BLaER1 treated with 17β-estradiol and CSF1 and Interleukin-3, amounts not matched to agents 10 nM and 100 nM (cell line): ENCODE results near the gene NAT14.
"Not testable (repeated sequence)": the region's sequence is repeated elsewhere in the genome, so short reads cannot be mapped to it uniquely, and the experiment has no call there.

Experiments
- H3K27ac ChIP-seq, 11 experiments: shearing (Covaris generic); formaldehyde crosslinking; 2 replicates each; pipeline ENCODE4 v1.8.1; 2022
- H3K27me3 ChIP-seq, 11 experiments: shearing (Covaris generic); formaldehyde crosslinking; 2 replicates each; pipeline ENCODE4 v1.8.1; 2022
- H3K36me3 ChIP-seq, 11 experiments: shearing (Covaris generic); formaldehyde crosslinking; 2 replicates each; pipeline ENCODE4 v1.8.1; 2022
- H3K4me1 ChIP-seq, 10 experiments: shearing (Covaris generic); formaldehyde crosslinking; 2 replicates each; pipeline ENCODE4 v1.8.1; 2022
- H3K4me2 ChIP-seq, 11 experiments: shearing (Covaris generic); formaldehyde crosslinking; 2 replicates each; pipeline ENCODE4 v1.8.1; 2022
- H3K4me3 ChIP-seq, 10 experiments: shearing (Covaris generic); formaldehyde crosslinking; 2 replicates each; pipeline ENCODE4 v1.8.1; 2022
- H3K9ac ChIP-seq, 11 experiments: shearing (Covaris generic); formaldehyde crosslinking; 2 replicates each; pipeline ENCODE4 v1.8.1; 2022
- H3K9me3 ChIP-seq, 11 experiments: shearing (Covaris generic); formaldehyde crosslinking; replicated peaks in 1 of 11; 2 replicates each; pipeline ENCODE4 v1.8.1; 2022
- H4K20me1 ChIP-seq, 11 experiments: shearing (Covaris generic); formaldehyde crosslinking; 2 replicates each; pipeline ENCODE4 v1.8.1; 2022
- Cebpa-rat ChIP-seq, 11 experiments: shearing (Covaris generic); IDR thresholded peaks; 2 replicates each; pipeline ENCODE4 v1.8.1; 2022

The NAT14 gene

DNA sequence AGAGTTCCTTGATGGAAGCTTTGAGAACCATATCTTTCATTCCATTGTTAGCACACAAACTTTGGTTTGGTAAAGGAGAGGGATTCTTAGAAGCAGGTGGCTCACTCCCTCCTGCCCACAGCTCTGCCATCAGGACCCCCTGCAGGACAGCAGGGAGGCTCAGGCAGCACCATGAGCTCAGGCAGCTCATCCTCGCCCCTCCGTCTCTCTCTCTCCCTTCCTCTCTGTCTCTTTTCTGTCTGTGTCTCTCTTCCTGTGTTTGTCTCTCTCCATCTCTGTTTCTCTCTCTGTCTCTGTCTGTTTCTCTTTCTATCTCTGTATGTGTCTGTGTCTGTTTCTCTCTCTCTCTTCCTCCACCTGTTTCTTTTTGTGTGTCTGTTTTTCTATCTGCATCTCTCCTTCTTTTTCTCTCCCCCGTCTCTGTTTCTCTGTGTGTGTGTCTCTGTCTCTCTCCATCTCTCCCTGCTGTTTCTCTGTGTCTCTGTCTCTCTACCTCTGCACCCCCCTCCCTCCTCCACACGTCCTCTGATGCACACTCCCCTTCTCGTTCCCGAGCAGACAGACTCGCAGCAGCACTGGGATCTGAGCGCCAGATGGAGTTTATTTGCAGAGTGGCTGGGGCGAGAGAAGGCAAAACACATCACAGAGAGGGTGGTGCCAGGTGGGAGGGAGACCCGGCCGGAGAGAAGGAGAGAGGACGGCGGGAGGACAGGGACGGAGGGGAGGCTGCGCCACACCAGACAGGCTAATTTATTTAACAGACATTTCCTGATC is 43.2 kb downstream of the NAT14 start:
- Histone ChIP-seq H3K27ac (no peak overlapping the region), H3K4me3 (no peak overlapping the region), H3K4me2 (no peak overlapping the region), H4K20me1 (no peaks in the 10 kb centered on the region), H3K9ac (no peak overlapping the region), H3K36me3 (no peaks in the 10 kb centered on the region), H3K9me3 (0 out of 22 replicates have a peak, but pooled peaks cover 0 to 4% (median 0%) of the 10 kb centered on the region in 11 experiments), H3K4me1 (peaks cover 0 to 22% (median 13%) of the 10 kb centered on the region in 10 experiments; a peak in 9 of 20 replicates), H3K27me3 (no peaks in the 10 kb centered on the region)
- TF ChIP-seq Cebpa-rat (IDR thresholded peaks at IDR 0.05), result no peak

DNA sequence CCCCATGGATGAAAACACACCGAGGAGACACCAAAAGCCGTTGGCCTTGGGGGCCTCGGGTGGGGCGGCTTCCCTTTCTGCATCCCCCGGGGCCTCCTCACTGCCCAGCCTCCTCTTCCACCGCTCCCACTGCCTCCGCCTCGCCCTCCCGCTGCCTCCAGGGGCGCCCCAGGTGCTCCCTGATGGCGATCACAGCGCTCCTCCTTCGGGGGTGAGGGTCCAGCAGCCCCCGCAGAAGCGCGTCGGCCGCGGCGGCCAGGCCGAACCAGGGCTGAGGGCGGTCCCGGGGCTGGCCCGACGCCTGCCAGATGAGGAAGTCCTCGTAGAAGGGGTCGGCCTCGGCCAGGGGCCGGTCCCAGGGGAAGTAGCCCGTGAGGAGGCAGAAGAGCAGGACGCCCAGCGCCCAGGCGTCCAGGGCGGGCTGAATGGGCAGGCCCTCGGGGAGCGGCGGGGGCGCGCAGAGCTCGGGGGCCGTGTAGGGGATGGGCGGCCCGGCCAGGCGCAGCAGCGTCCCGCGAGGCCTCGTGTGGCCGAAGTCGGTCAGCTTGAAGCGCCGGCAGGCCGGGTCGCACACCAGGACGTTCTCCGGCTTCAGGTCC is 44.7 kb downstream of the NAT14 start:
- H3K4me3 ChIP-seq, result no peak overlapping the region
- H3K27ac ChIP-seq, result no peak overlapping the region
- H3K9ac ChIP-seq, result no peak overlapping the region; a peak in 1 of 22 replicates
- H3K27me3 ChIP-seq, result no peaks in the 10 kb centered on the region
- H3K4me1 ChIP-seq, result peaks cover 0 to 22% (median 13%) of the 10 kb centered on the region in 10 experiments; a peak in 9 of 20 replicates
- H3K36me3 ChIP-seq, result no peaks in the 10 kb centered on the region
- TF ChIP-seq Cebpa-rat (IDR thresholded peaks at IDR 0.05), result no peak
- H4K20me1 ChIP-seq, result no peaks in the 10 kb centered on the region
- 0 out of 22 replicates have a peak, but pooled peaks cover 0 to 4% (median 0%) of the 10 kb centered on the region in 11 experiments for H3K9me3 ChIP-seq
- H3K4me2 ChIP-seq, result peak overlapping the region in 4 of 11 experiments; percentile 7 to 40 (median 22); a peak in 7 of 22 replicates

DNA sequence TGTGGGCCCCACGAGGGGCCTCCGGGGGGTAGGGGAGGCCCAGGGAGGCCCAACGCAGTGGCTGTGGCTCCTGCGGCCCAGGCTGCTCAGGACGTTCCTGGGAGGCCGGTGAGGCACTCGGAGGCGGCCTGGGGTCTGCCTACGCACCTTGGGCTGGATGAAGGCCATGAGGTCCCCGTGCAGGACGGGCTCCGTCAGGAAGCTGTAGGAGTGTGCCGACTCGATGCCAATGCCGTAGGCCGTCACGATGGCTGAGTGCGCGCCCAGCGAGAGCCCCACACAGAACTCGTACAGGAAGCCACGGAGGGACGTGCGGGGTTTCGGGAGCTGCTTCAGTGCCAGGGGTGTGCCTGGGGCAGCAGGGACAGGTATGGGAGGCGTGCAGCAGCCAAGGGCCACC is 46.0 kb downstream of the NAT14 start:
- Histone ChIP-seq H3K9me3 (0 out of 22 replicates have a peak, but pooled peaks cover 0 to 4% (median 0%) of the 10 kb centered on the region in 11 experiments), H3K27me3 (no peaks in the 10 kb centered on the region), H4K20me1 (no peaks in the 10 kb centered on the region), H3K4me2 (peak overlapping the region in 3 of 11 experiments; percentile 18 to 37 (median 33); a peak in 5 of 22 replicates), H3K9ac (no peak overlapping the region), H3K36me3 (no peaks in the 10 kb centered on the region), H3K4me3 (no peak overlapping the region), H3K4me1 (peaks cover 7 to 22% (median 15%) of the 10 kb centered on the region in 10 experiments; a peak in 14 of 20 replicates), H3K27ac (no peak overlapping the region)
- TF ChIP-seq Cebpa-rat (IDR thresholded peaks at IDR 0.05), result no peak

DNA sequence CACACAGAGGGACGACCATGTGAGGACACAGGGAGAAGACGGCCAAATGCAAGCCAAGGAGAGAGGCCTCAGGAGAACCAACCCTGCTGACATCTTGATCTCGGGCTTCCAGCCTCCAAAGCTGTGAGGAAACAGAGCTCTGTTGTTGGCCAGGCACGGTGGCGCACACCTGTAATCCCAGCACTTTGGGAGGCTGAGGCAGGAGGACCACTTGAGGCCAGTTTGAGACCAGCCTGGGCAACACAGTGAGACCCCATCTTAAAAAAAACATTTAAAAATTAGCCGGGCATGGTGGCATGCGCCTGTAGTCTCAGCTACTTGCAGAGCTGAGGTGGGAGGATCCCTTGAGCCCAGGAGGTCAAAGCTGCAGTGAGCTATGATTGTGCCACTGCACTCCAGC is 49.3 kb downstream of the NAT14 start:
- peaks cover 7 to 19% (median 14%) of the 10 kb centered on the region in 10 experiments; a peak in 14 of 20 replicates for H3K4me1 ChIP-seq
- H3K27me3 ChIP-seq, H3K36me3 ChIP-seq, H3K27ac ChIP-seq, H3K9me3 ChIP-seq, H4K20me1 ChIP-seq, H3K9ac ChIP-seq, H3K4me2 ChIP-seq, H3K4me3 ChIP-seq: not testable (repeated sequence)

DNA sequence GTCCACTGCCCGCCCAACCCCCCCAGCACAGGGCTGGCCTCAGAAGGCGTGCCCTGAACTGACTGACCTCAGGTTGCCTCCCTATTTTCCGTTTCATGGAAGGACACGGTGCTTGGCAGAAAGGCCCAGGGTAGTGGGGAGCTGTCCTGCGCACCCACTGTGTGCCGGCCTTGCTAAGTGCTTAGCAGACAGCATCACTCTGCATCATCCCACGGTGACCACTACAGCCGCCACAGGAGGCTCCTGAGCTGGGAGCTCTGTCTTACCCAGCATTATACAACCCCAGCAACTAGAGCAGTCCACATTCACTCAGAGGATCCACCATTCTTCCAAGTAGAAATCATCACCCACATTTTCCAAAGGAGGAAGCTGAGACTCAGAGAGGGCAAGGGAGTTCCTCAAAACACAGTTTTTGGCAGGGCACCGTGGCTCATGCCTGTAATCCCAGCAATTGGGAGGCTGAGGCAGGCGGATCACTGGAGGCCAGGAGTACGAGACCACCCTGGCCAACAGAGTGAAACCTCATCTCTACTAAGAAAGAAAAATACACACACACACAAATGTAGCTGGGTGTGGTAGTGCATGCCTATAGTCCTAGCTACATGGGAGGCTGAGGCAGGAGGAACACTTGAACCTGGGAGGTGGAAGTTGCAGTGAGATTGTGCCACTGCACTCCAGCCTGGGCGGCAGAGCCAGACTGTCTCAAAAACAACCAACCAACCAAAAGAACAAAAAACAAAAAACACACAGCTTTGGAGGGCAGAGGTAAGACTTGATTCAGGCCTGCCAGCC is 50.4 kb downstream of the NAT14 start:
- Histone ChIP-seq H3K4me2 (peak overlapping the region in 2 of 11 experiments; percentile 42 to 72; a peak in 5 of 22 replicates), H3K4me1 (peaks cover 6 to 15% (median 8%) of the 10 kb centered on the region in 10 experiments; a peak in 11 of 20 replicates), H3K36me3 (no peaks in the 10 kb centered on the region), H3K9me3 (no peaks in the 10 kb centered on the region), H3K9ac (no peak overlapping the region), H4K20me1 (no peaks in the 10 kb centered on the region), H3K27ac (peak overlapping the region in 1 of 11 experiments; percentile 31; a peak in 1 of 22 replicates), H3K27me3 (no peaks in the 10 kb centered on the region), H3K4me3 (no peak overlapping the region)
- TF ChIP-seq Cebpa-rat (IDR thresholded peaks at IDR 0.05), result no peak

DNA sequence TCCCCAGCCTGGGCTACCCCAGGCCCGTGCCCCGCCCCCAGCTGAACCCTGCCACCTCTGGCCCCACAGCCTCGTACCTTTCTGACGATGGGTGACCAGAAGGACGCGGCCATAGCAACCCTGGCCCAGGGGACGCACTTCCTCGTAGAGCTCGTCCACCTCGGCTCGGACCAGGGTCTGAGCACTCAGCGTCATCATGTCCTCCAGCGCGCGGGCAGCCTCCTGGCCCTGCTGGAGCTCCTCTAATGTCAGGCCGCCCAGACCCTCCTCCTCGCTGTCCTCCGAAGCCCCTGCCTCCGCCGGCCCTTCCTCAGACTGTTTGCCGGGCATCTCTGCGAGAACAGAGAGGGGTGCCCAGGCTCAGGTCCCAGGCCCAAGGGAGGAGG is 51.0 kb downstream of the NAT14 start:
- Histone ChIP-seq H3K9ac (no peak overlapping the region), H3K4me2 (peak overlapping the region in 2 of 11 experiments; percentile 42 to 72; a peak in 4 of 22 replicates), H3K27me3 (no peaks in the 10 kb centered on the region), H3K4me1 (peaks cover 4 to 15% (median 7%) of the 10 kb centered on the region in 10 experiments; a peak in 11 of 20 replicates), H3K4me3 (no peak overlapping the region), H3K9me3 (no peaks in the 10 kb centered on the region), H4K20me1 (no peaks in the 10 kb centered on the region), H3K27ac (no peak overlapping the region), H3K36me3 (no peaks in the 10 kb centered on the region)
- no peak for TF ChIP-seq Cebpa-rat (IDR thresholded peaks at IDR 0.05)

DNA sequence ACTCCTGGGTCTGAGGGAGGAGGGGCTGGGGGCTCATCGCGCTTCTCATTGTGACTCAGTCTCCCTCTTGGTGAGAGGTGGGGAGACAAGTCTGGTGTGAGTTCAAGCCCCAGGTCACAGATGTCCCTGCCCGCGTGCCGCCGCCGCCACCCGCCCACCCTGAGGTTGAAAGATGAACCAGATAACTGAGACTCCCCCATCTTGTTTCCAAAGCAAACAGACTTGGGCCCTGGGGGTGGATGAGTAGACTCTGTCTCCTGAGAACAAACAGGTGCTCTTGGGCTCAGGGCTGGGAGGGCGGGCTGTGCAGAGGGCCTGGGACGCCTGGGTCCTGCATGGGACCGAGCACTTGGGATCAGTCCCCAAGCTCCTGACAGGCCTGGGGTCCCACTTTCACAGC is 51.4 kb downstream of the NAT14 start:
- no peak for TF ChIP-seq Cebpa-rat (IDR thresholded peaks at IDR 0.05)
- H3K27me3 ChIP-seq, result no peaks in the 10 kb centered on the region
- no peaks in the 10 kb centered on the region for H4K20me1 ChIP-seq
- no peak overlapping the region for H3K4me3 ChIP-seq
- no peaks in the 10 kb centered on the region for H3K9me3 ChIP-seq
- H3K36me3 ChIP-seq, result no peaks in the 10 kb centered on the region
- H3K4me1 ChIP-seq, result peaks cover 0 to 15% (median 3%) of the 10 kb centered on the region in 10 experiments; a peak in 7 of 20 replicates
- H3K27ac ChIP-seq, result no peak overlapping the region
- no peak overlapping the region for H3K9ac ChIP-seq
- no peak overlapping the region; a peak in 2 of 22 replicates for H3K4me2 ChIP-seq
